Measurements from ENCODE around the gene SLC6A17. TPM values are rescaled to one million over a fixed set of nuclear protein-coding genes. Genes with fewer than 3 reads are reported as not detected.

Gene SLC6A17
- total RNA-seq, result under 0.01 and 0.29 TPM in 2 replicates

GRCh38 chr1:110150330-110151174, at the start of gene SLC6A17:
SLC6A17 (plus strand) TSS chr1:110150494; CDS start chr1:110166930, 16,436 bp downstream.

GRCh38 chr1:110112143-110112542, 38.2 kb upstream of the SLC6A17 start, which contains the start of gene UBL4B:
UBL4B (plus strand) TSS chr1:110112443; CDS start chr1:110112535, 92 bp downstream.

DNA sequence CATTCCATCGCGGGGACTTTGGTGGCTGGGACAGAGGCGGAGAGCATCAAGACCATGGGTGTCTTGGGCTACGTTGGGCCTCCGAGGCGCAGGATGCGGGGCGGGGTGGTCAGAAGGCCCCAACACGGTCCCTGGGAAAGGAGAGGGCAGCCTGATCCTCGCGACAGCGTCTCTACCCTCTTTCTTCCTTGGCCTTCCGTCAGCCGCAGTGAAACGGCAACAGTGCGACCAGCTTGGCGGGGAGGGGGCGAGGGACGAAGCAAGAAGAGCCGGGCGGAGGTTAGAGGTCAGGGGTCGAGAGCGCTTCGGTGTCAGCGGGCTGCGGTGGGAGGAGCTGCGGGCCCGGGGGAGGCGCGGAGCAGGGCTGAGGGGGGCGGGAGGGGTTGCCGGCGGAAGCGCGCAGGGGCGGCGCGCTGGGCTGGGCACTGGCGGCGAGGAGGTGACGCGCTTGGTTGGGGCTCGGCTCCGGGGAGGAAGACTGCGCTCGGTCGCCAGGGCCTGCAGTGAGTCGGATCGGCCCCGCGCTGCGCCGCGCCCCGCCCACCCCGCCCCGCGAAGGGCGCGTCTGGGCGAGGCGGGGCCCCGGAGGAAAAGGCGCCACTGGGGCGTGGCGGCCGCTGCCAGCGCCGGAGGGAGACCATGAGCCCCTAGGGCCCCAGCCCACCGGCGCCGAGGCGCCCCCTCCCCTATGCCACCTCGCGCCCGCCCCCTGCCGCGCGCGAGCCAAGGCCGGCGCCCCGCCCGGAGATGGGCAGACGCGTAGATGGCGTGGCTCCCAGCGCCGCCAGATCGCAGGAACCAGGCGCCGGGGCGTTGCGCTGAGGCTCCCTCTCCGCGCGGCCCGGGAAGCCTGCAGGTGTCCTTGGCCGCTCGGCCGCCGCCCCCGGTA, 59.7 kb downstream of the SLC6A17 start, which contains the start of gene KCNC4:
Gene KCNC4, plus strand, starts transcription at position 600 of the 889 bp plus-strand sequence. CDS start 1,186 bp downstream, outside the sequence.

Other genes with a start within 250 kb of the SLC6A17 start
- 51.2 and 54.2 TPM in 2 replicates for gene CSF1, start 239.6 kb upstream of the SLC6A17 start, total RNA-seq
- 52.1 and 52.5 TPM in 2 replicates for gene AHCYL1, start 165.7 kb upstream of the SLC6A17 start, total RNA-seq
- 19.3 and 19.6 TPM in 2 replicates for gene STRIP1, start 115.9 kb upstream of the SLC6A17 start, total RNA-seq
- not detected in 2 replicates for gene ALX3, start 79.8 kb upstream of the SLC6A17 start, total RNA-seq
- gene UBL4B, start 38.1 kb upstream of the SLC6A17 start, total RNA-seq, result not detected in 2 replicates
- gene KCNC4, start 59.8 kb downstream of the SLC6A17 start, total RNA-seq, result 4.6 and 9.6 TPM in 2 replicates
- gene RBM15, start 188.9 kb downstream of the SLC6A17 start, total RNA-seq, result 9.5 and 17.9 TPM in 2 replicates
- gene SLC16A4, start 240.5 kb downstream of the SLC6A17 start, total RNA-seq, result 37.5 and 44.3 TPM in 2 replicates

All from myometrial cell (primary cell).